ENCODE data around the gene MRRF.

DNA sequence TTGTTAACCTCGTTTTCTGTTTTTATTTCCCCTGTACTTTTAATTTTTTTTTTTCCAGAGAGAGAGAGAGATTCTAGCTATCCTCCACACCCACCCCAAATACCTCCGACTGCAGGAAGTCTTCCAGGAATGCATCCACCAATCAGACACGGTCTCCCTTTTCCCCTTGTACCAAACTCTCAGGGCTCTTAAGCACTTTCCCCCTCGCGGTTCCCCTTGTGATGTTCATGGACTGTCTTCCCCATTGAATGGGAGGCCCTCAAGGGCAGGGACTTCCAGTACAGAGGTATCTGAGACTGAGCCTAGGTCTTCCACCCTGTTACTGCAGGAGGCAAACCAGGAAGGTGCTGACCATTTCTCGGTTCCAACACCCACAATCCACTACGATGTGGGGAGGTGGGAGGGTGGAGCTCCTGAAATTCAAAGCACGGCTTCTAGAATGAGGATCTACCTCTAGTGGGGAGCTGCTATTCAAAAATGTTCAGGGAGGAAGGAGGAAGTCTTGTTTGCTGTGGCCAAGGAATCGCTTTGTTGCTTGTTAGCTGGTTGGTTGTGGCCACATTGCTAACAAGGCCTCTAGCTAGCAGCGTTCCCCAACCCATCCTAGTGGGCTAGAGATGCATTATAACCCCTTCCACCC lies 68.6 kb downstream of the MRRF start:
- TF ChIP-seq EZH2phosphoT487 (IDR thresholded peaks at IDR 0.05; ENCODE audit: insufficient read depth, low read depth) (no peak), EZH2 (IDR thresholded peaks at IDR 0.05; ENCODE audit: insufficient read depth, poor library complexity, severe bottlenecking) (no peak)
